A673 (cell line): Measurements from ENCODE around the gene CDK5RAP2. TPM values are rescaled to one million over a fixed set of nuclear protein-coding genes. Genes with fewer than 3 reads are reported as not detected.

Source experiments
- BruUV-seq: library from RNA; stranded (reverse); fragments of 400-500 nt; replicated peaks from 2 replicates; lab custom pipeline; 2021; lab: Mats Ljungman, UMichigan
- CTCF ChIA-PET: fragments of 300-600 bp; sonication (Branson Sonifier 250); formaldehyde crosslinking; loops from one replicate; lab custom pipeline; 2022; ENCODE audit warnings: antibody characterized with exemption; lab: Charles Lee
- POLR2A ChIA-PET: fragments of 300-600 bp; sonication (Branson Sonifier 250); formaldehyde crosslinking; loops from one replicate; lab custom pipeline; 2022; ENCODE audit warnings: antibody characterized with exemption; ENCODE audit not compliant: low non-redundant PET; lab: Charles Lee
- DNase-seq: peaks from one replicate; pipeline ENCODE4 v3.0.0-alpha.2; 2015; ENCODE audit warnings: low spot score
- H3K27ac ChIP-seq: fragments of 200-600 bp; sonication (generic); 2 replicates; pipeline ENCODE4 v1.5.1; 2016; ENCODE audit warnings: mixed run types, low read depth, mild to moderate bottlenecking, mixed read lengths, antibody characterized with exemption, low read length; ENCODE audit not compliant: poor library complexity, severe bottlenecking
- H3K27me3 ChIP-seq: fragments of 200-600 bp; sonication (generic); replicated peaks from 2 replicates; pipeline ENCODE4 v1.6.1; 2017; ENCODE audit warnings: mixed run types, low read depth, mild to moderate bottlenecking, mixed read lengths, antibody characterized with exemption, low read length; ENCODE audit not compliant: insufficient read depth, poor library complexity
- H3K36me3 ChIP-seq: fragments of 200-600 bp; sonication (generic); 2 replicates; pipeline ENCODE4 v1.6.1; 2016; ENCODE audit warnings: mixed run types, mild to moderate bottlenecking, mixed read lengths, antibody characterized with exemption, low read length; ENCODE audit not compliant: insufficient read depth, poor library complexity, severe bottlenecking
- H3K4me1 ChIP-seq: fragments of 200-600 bp; sonication (generic); 2 replicates; pipeline ENCODE4 v1.6.1; 2017; ENCODE audit warnings: mixed run types, mild to moderate bottlenecking, mixed read lengths, antibody characterized with exemption, low read length; ENCODE audit not compliant: insufficient read depth, poor library complexity, severe bottlenecking
- H3K4me3 ChIP-seq: fragments of 200-600 bp; sonication (generic); 2 replicates; pipeline ENCODE4 v1.5.1; 2016; ENCODE audit warnings: low read depth, mixed run types, mild to moderate bottlenecking, mixed read lengths, low read length; ENCODE audit not compliant: poor library complexity, severe bottlenecking
- H3K9me3 ChIP-seq: fragments of 200-600 bp; sonication (generic); 2 replicates; pipeline ENCODE4 v1.6.1; 2016; ENCODE audit warnings: mixed run types, low read depth, mild to moderate bottlenecking, mixed read lengths, antibody characterized with exemption, low read length; ENCODE audit not compliant: poor library complexity, severe bottlenecking
- EZH2 ChIP-seq: fragments of 200-600 bp; sonication (generic); IDR thresholded peaks from 2 replicates; pipeline ENCODE4 v1.6.1; 2017; ENCODE audit warnings: borderline replicate concordance, low read depth, mild to moderate bottlenecking, mixed read lengths, antibody characterized with exemption, low read length; ENCODE audit not compliant: poor library complexity, severe bottlenecking
- intact Hi-C: fragments of 100-400 bp; cut with micrococcal nuclease; formaldehyde crosslinking; loops from one replicate; pipeline ENCODE4 v1.10.0; 2022; ENCODE audit not compliant: unreplicated experiment
- total RNA-seq: library from RNA; stranded (reverse); gene quantifications from 2 replicates; pipeline ENCODE4 v1.2.3, GENCODE V29; 2021
- TF ChIP-seq, protein P1 (sequence below): fragments of 300-800, 200-600 bp; sonication (generic); conservative IDR thresholded peaks from 2 replicates; pipeline ENCODE4 v1.5.1; 2017; ENCODE audit warnings: low read depth, mild to moderate bottlenecking, antibody characterized with exemption, low read length, moderate library complexity, mixed read lengths

Gene CDK5RAP2
- total RNA-seq, 1 experiment from 2014 or later: 94.5 TPM

GRCh38 chr9:120485788-120486187, 94.2 kb downstream of the CDK5RAP2 start:
- intact Hi-C loops: no loop called here
- DNase-seq: no peak
- H3K27me3 ChIP-seq: no peaks in the 10 kb centered on the region
- no peak overlapping the region for H3K4me3 ChIP-seq
- no peaks in the 10 kb centered on the region for H3K9me3 ChIP-seq
- H3K4me1 ChIP-seq: no peaks in the 10 kb centered on the region
- H3K36me3 ChIP-seq: peaks cover 48% of the 10 kb centered on the region
- TF ChIP-seq, protein P1, sequence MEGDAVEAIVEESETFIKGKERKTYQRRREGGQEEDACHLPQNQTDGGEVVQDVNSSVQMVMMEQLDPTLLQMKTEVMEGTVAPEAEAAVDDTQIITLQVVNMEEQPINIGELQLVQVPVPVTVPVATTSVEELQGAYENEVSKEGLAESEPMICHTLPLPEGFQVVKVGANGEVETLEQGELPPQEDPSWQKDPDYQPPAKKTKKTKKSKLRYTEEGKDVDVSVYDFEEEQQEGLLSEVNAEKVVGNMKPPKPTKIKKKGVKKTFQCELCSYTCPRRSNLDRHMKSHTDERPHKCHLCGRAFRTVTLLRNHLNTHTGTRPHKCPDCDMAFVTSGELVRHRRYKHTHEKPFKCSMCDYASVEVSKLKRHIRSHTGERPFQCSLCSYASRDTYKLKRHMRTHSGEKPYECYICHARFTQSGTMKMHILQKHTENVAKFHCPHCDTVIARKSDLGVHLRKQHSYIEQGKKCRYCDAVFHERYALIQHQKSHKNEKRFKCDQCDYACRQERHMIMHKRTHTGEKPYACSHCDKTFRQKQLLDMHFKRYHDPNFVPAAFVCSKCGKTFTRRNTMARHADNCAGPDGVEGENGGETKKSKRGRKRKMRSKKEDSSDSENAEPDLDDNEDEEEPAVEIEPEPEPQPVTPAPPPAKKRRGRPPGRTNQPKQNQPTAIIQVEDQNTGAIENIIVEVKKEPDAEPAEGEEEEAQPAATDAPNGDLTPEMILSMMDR: no peak
- TF ChIP-seq EZH2: no peak
- BruUV-seq: no TSS peak
- ChIA-PET POLR2A (interaction anchor here (0.9 kb wide), 1 partner anchor 287 kb away, joined by 3 read pairs; no protein-coding TSS in a partner anchor), CTCF (no interaction called here)
- no peak overlapping the region for H3K27ac ChIP-seq

- ChIA-PET CTCF (no interaction called here), POLR2A (no interaction called here)
- DNase-seq: no peak
- TF ChIP-seq, protein P1: no peak
- no peak for TF ChIP-seq EZH2
- no peaks in the 10 kb centered on the region for H3K9me3 ChIP-seq
- H3K36me3 ChIP-seq: peaks cover 33% of the 10 kb centered on the region
- no peak overlapping the region for H3K4me3 ChIP-seq
- no peaks in the 10 kb centered on the region for H3K4me1 ChIP-seq
- intact Hi-C loops: no loop called here
- no TSS peak for BruUV-seq
- no peak overlapping the region for H3K27ac ChIP-seq
- no peaks in the 10 kb centered on the region for H3K27me3 ChIP-seq
Measured at GRCh38 chr9:120484162-120484561, 95.8 kb downstream of the CDK5RAP2 start.

DNA sequence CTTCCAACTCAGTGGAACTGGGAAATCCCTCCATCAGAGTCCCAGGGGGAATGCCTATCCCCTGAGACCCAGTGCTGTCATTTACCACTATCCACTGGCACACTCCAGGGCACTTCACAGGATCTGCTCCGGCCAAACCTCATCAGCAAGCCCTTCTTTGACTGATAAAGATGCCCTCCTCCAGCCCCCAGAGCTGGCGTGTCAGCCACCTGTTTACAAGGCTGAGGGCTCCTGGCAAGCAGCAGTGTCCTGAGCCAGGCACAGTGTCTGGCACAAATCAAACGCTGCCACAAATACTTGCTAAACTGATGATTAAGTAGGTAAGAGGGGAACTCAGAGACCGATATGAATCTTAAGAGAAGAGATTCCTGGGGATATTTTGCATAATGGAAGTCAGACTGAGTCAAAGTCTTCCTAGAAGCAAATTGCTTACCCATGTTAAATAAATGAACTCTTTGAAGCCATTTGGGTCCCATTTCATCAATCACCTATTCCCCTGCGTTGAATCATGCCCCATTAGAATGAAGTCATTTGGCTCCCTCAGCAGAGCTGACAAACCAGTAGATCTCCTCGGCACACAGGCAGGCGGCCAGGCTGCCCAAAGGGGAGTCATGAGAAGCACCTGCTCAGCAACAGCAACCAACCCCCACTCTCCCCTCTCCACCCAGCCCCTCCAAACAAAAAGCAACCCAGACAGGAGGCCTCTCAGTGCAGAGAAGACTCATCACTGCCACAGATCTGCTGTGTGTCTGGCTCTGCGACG, 97.4 kb downstream of the CDK5RAP2 start:
- Histone ChIP-seq H3K4me3 (no peak overlapping the region), H3K27me3 (no peaks in the 10 kb centered on the region), H3K36me3 (peaks cover 29% of the 10 kb centered on the region), H3K27ac (no peak overlapping the region), H3K4me1 (peaks cover 5% of the 10 kb centered on the region), H3K9me3 (no peaks in the 10 kb centered on the region)
- intact Hi-C loops: no loop called here
- no TSS peak for BruUV-seq
- no peak for DNase-seq
- TF ChIP-seq EZH2: no peak
- TF ChIP-seq, protein P1: no peak
- ChIA-PET POLR2A (no interaction called here), CTCF (no interaction called here)
